Upper lobe of left lung (tissue), 6 donors: ENCODE measurements around the gene TMEM164. TPM values are rescaled to one million over a fixed set of nuclear protein-coding genes. Genes with fewer than 3 reads are reported as not detected.

Experiments
- ATAC-seq, 2 donors: fragments of 200-7000 bp; cut with Tn5 transposase; one replicate each; pipeline ENCODE4 v1.9.1; 2022; ENCODE audit warnings: mild to moderate bottlenecking in 2 of 2, moderate library complexity in 2 of 2; ENCODE audit not compliant: low FRiP score in 2 of 2
- DNase-seq, 2 donors: peaks; one replicate each; pipeline ENCODE4 v3.0.0-alpha.2; 2019 to 2020
- H3K27ac ChIP-seq, 4 donors: fragments of 200-600 bp; sonication (generic); one replicate each; pipeline ENCODE4 v1.5.1; 2016 to 2019
- H3K27me3 ChIP-seq, 4 donors: fragments of 200-600 bp; sonication (generic); one replicate each; pipeline ENCODE4 v1.5.1; 2017 to 2019
- H3K36me3 ChIP-seq, 4 donors: fragments of 200-600 bp; sonication (generic); one replicate each; pipeline ENCODE4 v1.5.1; 2016 to 2019
- H3K4me1 ChIP-seq, 4 donors: fragments of 200-600 bp; sonication (generic); one replicate each; pipeline ENCODE4 v1.5.1; 2018 to 2019
- H3K4me3 ChIP-seq, 4 donors: fragments of 200-600 bp; sonication (generic); one replicate each; pipeline ENCODE4 v1.5.1; 2017 to 2019; ENCODE audit warnings: mild to moderate bottlenecking in 2 of 4, moderate library complexity in 1 of 4
- H3K9me3 ChIP-seq, 4 donors: fragments of 200-600 bp; sonication (generic); one replicate each; pipeline ENCODE4 v1.5.1; 2018 to 2019
- CTCF ChIP-seq, 6 experiments: fragments of 450-650 bp in 4 of 6; fragments of 200-600 bp in 2 of 6; sonication (generic) in 2 of 6; IDR thresholded peaks; one replicate each; pipeline ENCODE4 v1.5.1; 2016 to 2019; ENCODE audit warnings: antibody characterized with exemption in 6 of 6
- EP300 ChIP-seq, 4 donors: sonication (generic); formaldehyde crosslinking; IDR thresholded peaks; one replicate each; pipeline ENCODE4 v1.5.1; 2017; ENCODE audit warnings: antibody characterized with exemption in 4 of 4, control low read depth in 2 of 4
- POLR2A ChIP-seq, 4 donors: fragments of 450-650 bp; IDR thresholded peaks; one replicate each; pipeline ENCODE4 v1.5.1; 2016 to 2017; ENCODE audit warnings: antibody characterized with exemption in 4 of 4, mild to moderate bottlenecking in 2 of 4
- POLR2AphosphoS5 ChIP-seq, 2 donors: sonication (generic); formaldehyde crosslinking; IDR thresholded peaks; one replicate each; pipeline ENCODE4 v1.5.1; 2017; ENCODE audit warnings: antibody characterized with exemption in 2 of 2
- WGBS, 2 donors: methylation state at CpG; one replicate each; pipeline ENCODE4 v1.1.5; 2017 to 2018; 5-methylcytosine and 5-hydroxymethylcytosine counted together
- total RNA-seq, 6 donors: library from RNA; depleted of rRNA in 4 of 6; stranded (reverse); fragments of >200 nt in 4 of 6; gene quantifications; one replicate each; pipeline versions ENCODE4 v1.1.0 to v1.2.1, GENCODE V29; 2016 to 2021
- donor health status: DM: no; HTN: no; CAD: no; lungs with moderate emphysema.
- donor health status: DM: no; HTN: yes; CAD: no; lungs with severe emphysema.

The TMEM164 gene
- total RNA-seq, 6 donors from 2014 or later = 41.8 to 115 (median 61.8) TPM

GRCh38 chrX:110170029-110170428, 167.1 kb downstream of the TMEM164 start:
- no peaks in the 10 kb centered on the region for H3K36me3 ChIP-seq
- TF ChIP-seq POLR2AphosphoS5 (IDR thresholded peaks at IDR 0.05) = no peak
- no peak for TF ChIP-seq EP300 (IDR thresholded peaks at IDR 0.05)
- no peak for TF ChIP-seq CTCF (IDR thresholded peaks at IDR 0.05)
- no peak for TF ChIP-seq POLR2A (IDR thresholded peaks at IDR 0.05)
- ATAC-seq (no peak), DNase-seq (no peak)
- no peak overlapping the region for H3K27ac ChIP-seq
- no peak overlapping the region for H3K4me3 ChIP-seq
- WGBS, 2 donors = 89 to 100% methylated on average over 2 to 3 of the region's 3 CpGs
- no peaks in the 10 kb centered on the region for H3K9me3 ChIP-seq
- no peaks in the 10 kb centered on the region for H3K27me3 ChIP-seq
- peaks cover 0 to 9% (median 3%) of the 10 kb centered on the region in 4 donors for H3K4me1 ChIP-seq

GRCh38 chrX:110171442-110171841, 168.5 kb downstream of the TMEM164 start:
- TF ChIP-seq EP300 (IDR thresholded peaks at IDR 0.05) (no peak), CTCF (IDR thresholded peaks at IDR 0.05) (no peak), POLR2A (IDR thresholded peaks at IDR 0.05) (no peak), POLR2AphosphoS5 (IDR thresholded peaks at IDR 0.05) (no peak)
- no peaks in the 10 kb centered on the region for H3K9me3 ChIP-seq
- no peaks in the 10 kb centered on the region for H3K27me3 ChIP-seq
- 85 to 88% methylated on average over 5 of the region's 5 CpGs for WGBS, 2 donors
- H3K4me3 ChIP-seq = no peak overlapping the region
- peaks cover 0 to 9% (median 3%) of the 10 kb centered on the region in 4 donors for H3K4me1 ChIP-seq
- DNase-seq = no peak
- no peak overlapping the region for H3K27ac ChIP-seq
- ATAC-seq = no peak
- no peaks in the 10 kb centered on the region for H3K36me3 ChIP-seq

- no peak for ATAC-seq
- Histone ChIP-seq H3K27me3 (no peaks in the 10 kb centered on the region), H3K27ac (peak overlapping the region in 1 of 4 donors; percentile 1), H3K4me3 (no peak overlapping the region), H3K9me3 (no peaks in the 10 kb centered on the region), H3K36me3 (no peaks in the 10 kb centered on the region), H3K4me1 (peaks cover 0 to 9% (median 3%) of the 10 kb centered on the region in 4 donors)
- peak in 1 of 2 donors; percentile 25 for DNase-seq
- 80 to 88% methylated on average over 6 to 10 of the region's 10 CpGs for WGBS, 2 donors
- TF ChIP-seq CTCF (IDR thresholded peaks at IDR 0.05) (no peak), EP300 (IDR thresholded peaks at IDR 0.05) (no peak), POLR2AphosphoS5 (IDR thresholded peaks at IDR 0.05) (no peak), POLR2A (IDR thresholded peaks at IDR 0.05) (no peak)
Measured at GRCh38 chrX:110172215-110172614, 169.3 kb downstream of the TMEM164 start.

- Histone ChIP-seq H3K9me3 (no peaks in the 10 kb centered on the region), H3K27ac (peak overlapping the region in 2 of 4 donors; percentile 1 to 9), H3K36me3 (no peaks in the 10 kb centered on the region), H3K4me3 (no peak overlapping the region), H3K4me1 (peaks cover 0 to 9% (median 3%) of the 10 kb centered on the region in 4 donors), H3K27me3 (no peaks in the 10 kb centered on the region)
- ATAC-seq (no peak), DNase-seq (no peak)
- TF ChIP-seq CTCF (IDR thresholded peaks at IDR 0.05) = no peak
- TF ChIP-seq POLR2AphosphoS5 (IDR thresholded peaks at IDR 0.05) = no peak
- TF ChIP-seq POLR2A (IDR thresholded peaks at IDR 0.05) = no peak
- no peak for TF ChIP-seq EP300 (IDR thresholded peaks at IDR 0.05)
- WGBS, 2 donors = 66 to 71% methylated on average over 6 to 19 of the region's 19 CpGs
Measured at GRCh38 chrX:110173192-110174175, 170.6 kb downstream of the TMEM164 start.
